NCI-H1694 (cell line): ENCODE results near the gene DNAH1.

ENCODE experiments used
- DNase-seq: peaks from one replicate; lab custom pipeline; 2025; lab: John Stamatoyannopoulos, UW

The DNAH1 gene

GRCh38 chr3:52388348-52388821, 72.3 kb downstream of the DNAH1 start:
- no peak for DNase-seq

- DNase-seq = no peak
These were observed 72.8 kb downstream of the DNAH1 start for GRCh38 chr3:52388933-52389332.

- DNase-seq = no peak
These were observed 75.0 kb downstream of the DNAH1 start for GRCh38 chr3:52391096-52391495.

DNA sequence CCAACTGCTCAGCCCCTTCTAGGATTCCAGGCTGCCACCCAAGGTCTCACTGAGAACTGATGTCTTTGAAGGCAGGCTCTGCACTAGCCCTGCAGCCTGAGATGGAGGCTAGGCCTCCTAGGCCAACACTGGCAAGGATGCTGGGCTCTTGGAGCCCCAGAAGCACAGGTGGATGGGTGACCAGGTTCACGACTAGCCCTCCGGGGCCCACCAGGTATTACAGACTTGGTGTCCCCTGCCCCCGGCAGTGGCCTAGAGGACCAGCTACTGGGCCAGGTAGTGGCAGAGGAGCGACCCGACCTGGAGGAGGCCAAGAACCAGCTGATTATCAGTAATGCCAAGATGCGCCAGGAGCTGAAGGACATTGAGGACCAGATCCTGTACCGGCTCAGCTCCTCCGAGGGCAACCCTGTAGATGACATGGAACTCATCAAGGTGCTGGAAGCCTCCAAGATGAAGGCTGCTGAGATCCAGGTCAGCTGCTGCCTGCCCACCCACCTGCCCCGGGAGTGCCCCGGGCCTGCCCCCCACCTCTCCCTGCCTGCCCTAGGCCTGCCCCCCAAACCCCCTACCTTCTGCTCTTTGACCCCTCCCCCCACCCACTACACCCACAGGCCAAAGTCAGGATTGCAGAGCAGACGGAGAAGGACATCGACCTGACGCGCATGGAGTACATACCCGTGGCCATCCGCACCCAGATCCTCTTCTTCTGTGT, 76.3 kb downstream of the DNAH1 start:
- no peak for DNase-seq

DNA sequence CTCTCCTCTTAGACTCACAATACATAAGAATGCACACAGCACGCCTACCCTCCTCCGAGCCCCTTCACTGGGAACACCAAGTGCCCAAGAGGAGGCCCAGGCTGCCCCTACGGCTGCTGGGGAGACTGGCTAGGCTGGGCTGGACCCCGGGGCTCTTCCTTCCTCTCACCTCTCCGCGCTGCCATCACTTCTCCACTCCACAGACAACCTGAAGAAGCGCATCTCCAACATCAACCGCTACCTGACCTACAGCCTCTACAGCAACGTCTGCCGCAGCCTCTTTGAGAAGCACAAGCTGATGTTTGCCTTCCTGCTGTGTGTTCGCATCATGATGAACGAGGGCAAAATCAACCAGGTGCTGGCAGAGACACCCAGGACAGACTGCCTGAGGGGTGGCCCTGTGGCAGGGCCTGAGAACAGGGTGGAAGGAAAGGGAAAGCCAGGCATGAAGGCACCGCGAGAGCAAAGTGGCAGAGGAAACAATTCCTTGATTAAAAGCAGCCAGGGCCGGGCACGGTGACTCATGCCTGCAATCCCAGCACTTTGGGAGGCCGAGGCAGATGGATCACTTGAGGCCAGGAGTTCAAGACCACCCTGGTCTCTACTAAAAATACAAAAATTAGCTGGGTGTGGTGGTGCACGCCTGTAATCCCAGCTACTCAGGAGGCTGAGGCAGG, 77.2 kb downstream of the DNAH1 start:
- DNase-seq = no peak

DNA sequence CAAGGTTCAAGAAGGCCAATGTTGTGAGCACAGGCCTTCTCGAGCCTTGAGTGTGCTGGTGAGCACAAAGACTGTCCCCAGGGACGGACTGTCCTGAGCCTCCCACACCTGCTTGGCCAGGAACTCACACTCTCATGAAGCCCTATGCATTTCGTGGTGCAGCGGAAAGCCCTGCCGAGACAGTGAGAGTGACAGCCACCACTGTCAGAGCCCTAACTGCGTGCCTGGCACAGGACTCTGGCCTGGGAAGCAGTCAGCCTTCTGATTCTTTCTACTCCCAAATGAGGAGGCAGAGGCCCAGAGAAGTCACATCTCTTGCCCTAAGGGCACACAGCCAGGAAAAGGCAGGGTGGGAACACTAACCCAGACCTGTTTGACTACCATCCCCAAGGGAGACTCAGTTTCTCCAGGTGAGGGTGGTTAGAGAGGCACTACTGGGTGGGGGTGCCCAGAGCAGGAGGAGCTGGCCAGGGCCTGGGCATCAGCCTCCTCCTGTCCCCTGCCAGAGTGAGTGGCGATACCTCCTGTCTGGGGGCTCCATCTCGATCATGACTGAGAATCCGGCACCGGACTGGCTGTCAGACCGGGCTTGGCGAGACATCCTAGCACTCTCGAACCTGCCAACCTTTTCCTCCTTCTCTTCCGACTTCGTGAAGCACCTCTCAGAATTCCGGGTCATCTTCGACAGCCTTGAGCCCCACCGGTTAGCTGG, 78.0 kb downstream of the DNAH1 start:
- DNase-seq = no peak

GRCh38 chr3:52394751-52395502, 78.8 kb downstream of the DNAH1 start:
- no peak for DNase-seq

DNA sequence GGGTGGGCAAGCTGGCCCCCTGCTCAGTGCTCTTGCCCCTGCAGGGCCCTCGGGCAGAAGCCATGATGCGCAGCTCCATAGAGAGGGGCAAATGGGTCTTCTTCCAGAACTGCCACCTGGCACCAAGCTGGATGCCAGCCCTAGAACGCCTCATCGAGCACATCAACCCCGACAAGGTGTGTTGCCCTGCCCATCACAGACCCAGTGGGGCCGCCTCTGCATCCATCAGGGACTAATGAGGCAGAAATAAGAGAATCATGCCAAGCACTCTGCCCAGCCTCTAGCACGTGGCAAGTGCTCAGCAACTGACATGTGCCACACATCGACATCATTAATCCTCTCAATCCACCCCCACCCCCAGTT, 79.4 kb downstream of the DNAH1 start:
- no peak for DNase-seq

GRCh38 chr3:52396011-52396906, 80.1 kb downstream of the DNAH1 start:
- DNase-seq = no peak

DNA sequence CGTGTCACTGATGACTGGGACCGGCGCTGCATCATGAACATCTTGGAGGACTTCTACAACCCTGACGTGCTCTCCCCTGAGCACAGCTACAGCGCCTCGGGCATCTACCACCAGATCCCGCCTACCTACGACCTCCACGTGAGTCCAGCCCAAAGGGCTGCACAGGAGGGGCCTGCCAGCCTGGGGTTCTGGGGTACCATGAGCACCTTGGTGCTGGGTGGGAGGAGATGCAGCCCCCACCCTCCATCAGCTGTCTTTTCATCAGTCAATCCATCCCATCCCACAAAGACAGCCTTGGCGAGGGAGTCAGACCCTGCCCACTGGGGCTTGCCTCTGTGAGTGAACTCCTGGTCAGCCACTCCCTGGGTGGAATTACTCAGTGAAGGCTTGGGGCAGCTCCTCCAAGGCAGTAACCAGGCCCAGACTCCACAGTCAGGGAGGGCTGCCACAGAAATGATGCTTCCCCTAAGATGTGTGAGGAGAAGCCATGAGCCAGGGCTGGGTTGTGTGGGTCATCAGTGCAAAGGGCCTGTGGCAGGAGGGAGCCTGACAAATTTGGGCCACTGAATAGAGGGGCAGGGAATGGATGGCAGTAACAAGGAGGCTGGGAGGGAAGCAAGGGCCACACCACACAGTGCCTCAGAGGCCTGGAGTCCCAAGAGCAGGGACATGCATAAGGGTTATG, 80.9 kb downstream of the DNAH1 start:
- no peak for DNase-seq

DNA sequence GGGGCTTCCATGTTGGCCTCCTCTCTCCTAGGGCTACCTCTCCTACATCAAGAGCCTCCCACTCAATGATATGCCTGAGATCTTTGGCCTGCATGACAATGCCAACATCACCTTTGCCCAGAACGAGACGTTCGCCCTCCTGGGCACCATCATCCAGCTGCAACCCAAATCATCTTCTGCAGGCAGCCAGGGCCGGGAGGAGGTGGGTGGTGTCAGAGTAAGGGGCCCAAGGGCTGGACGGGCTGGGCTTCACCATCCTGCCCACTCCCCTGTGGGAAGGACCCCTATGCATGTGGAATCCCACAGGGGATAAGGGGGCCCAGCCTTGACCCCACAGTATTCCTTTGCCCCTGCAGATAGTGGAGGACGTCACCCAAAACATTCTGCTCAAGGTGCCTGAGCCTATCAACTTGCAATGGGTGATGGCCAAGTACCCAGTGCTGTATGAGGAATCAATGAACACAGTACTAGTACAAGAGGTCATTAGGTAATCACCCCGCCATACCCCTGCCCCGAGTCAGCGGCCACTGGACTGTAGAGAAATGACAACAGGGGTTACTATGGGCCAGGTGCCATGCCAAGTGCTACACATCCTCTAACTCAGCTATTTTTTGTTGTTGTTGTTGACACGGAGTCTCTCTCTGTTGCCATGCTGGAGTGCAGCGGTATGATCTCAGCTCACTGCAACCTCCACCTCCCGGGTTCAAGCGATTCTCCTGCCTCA, 81.7 kb downstream of the DNAH1 start:
- no peak for DNase-seq

GRCh38 chr3:52398670-52399081, 82.6 kb downstream of the DNAH1 start:
- no peak for DNase-seq

DNA sequence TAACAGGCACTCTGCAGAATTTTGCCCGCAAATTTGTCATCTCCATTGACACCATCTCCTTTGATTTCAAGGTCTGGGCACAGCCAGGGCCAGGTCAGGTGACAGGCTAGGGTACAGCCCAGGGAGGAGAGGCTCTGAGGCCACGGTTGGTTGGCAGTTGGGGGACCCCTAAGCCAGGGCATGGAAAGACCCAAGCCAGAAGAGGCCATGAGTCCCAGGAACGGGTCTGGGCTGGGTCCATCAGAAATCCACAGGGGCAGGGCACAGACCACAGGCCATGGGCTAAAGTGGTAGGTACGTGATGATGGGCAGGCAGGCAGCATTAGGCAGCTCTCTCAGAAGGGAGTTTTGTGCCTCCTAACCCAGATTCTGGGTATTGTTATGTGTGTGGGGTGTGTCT, 83.0 kb downstream of the DNAH1 start:
- no peak for DNase-seq

GRCh38 chr3:52399593-52399992, 83.5 kb downstream of the DNAH1 start:
- no peak for DNase-seq

DNA sequence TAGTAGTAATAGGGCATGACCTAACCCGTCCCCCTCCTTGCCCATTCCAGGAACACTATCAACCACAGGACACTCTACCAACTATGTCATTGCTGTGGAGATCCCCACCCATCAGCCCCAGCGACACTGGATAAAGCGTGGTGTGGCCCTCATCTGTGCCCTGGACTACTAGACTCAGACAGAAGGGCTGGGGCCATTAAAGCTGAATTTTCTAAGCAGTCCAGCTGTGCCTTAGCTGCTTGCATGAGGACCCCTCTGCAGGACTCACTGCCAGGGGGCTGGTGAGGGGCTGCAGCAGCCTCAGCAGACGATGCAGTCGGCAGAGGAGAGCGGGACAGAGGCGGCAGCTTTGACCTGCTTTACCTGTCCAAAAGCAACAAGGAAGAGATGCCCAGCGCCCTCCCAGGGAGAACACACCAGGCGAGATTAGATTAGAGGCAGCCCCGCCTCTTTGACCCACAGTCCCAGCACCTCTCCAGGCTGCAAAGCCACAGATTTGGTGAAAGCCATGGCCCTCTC, 84.2 kb downstream of the DNAH1 start:
- no peak for DNase-seq

- DNase-seq = no peak
These were observed 84.9 kb downstream of the DNAH1 start for GRCh38 chr3:52401021-52401420.

DNA sequence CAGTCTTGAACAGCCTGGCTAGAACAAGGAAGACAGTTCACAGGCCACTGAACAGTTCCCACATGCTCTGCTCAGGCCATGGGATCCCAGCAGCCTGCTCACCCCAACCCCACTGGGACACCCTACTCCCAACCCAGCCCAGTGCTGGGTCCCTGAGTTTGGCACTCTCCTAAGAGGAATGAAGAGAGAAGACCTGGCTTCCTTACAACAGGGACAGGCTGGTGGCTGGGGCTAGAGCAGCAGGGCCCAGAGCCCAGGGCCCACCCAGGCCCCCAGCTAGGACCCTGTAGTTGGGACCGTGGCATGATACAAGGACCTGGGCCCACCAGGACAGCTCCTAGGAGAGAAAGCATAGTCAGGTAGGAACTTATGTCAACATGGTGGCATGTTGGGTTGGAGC, 85.4 kb downstream of the DNAH1 start:
- DNase-seq = no peak

DNA sequence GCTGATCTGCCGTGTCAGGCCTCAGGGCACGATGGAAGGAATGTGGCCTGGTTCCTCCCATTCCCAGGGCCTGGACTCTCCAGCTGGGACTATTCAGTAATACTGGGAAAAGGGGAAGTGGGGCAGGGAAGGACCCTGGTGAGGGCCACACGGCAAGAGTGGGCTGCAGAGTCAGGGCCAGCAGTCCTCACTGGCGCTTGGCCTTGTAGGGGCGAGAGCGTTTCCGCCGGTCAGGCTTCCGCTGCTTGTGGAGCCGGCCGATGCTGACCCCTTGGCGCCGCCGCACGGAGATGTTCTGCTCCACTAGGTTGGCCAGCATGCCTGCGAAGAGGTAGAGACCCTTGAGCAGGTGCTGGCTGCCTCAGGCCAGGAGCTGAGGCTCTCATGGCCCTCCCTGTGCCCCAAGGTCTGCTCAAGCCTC, 86.0 kb downstream of the DNAH1 start:
- no peak for DNase-seq

GRCh38 chr3:52402706-52403270, 86.7 kb downstream of the DNAH1 start:
- DNase-seq = no peak
